ENCODE data around the gene PTRHD1.

- TF ChIP-seq FOXM1 (IDR thresholded peaks at IDR 0.05; ENCODE audit: borderline replicate concordance) (no peak), FOXK2 (IDR thresholded peaks at IDR 0.05) (no peak), SP1 (IDR thresholded peaks at IDR 0.05) (no peak), SUZ12 (IDR thresholded peaks at IDR 0.05) (no peak), NFRKB (IDR thresholded peaks at IDR 0.05) (no peak), ARNT (IDR thresholded peaks at IDR 0.05) (no peak), FOXA1 (IDR thresholded peaks at IDR 0.05) (no peak), CTBP1 (IDR thresholded peaks at IDR 0.05; ENCODE audit: borderline replicate concordance) (no peak), BHLHE40 (IDR thresholded peaks at IDR 0.05; ENCODE audit: borderline replicate concordance) (no peak), ZNF384 (IDR thresholded peaks at IDR 0.05) (no peak), TARDBP (IDR thresholded peaks at IDR 0.05) (no peak), HDGF (IDR thresholded peaks at IDR 0.05; ENCODE audit: borderline replicate concordance) (no peak), ELF4 (IDR thresholded peaks at IDR 0.05) (no peak)
Measured at GRCh38 chr2:24785671-24786321, 7.4 kb downstream of the PTRHD1 start.
